ENCODE data around the gene AGAP2.
"Not testable (repeated sequence)": the region's sequence is repeated elsewhere in the genome, so short reads cannot be mapped to it uniquely, and the experiment has no call there.

The AGAP2 gene

GRCh38 chr12:57738661-57739237 is at the start of gene AGAP2:
Gene AGAP2 (minus strand): TSS chr12:57738742. CDS start chr12:57738246, 496 bp downstream.
- DNase-seq: no peak

GRCh38 chr12:57783861-57784260 is 45.3 kb upstream of the AGAP2 start:
- DNase-seq: no peak

GRCh38 chr12:57783466-57783801 is 44.9 kb upstream of the AGAP2 start:
- no peak for DNase-seq

- DNase-seq: peak; percentile 97
Measured at GRCh38 chr12:57782608-57783465, 44.3 kb upstream of the AGAP2 start, which contains the start of gene TSFM. Gene TSFM (plus strand): TSS chr12:57782787. CDS start chr12:57782802, 15 bp downstream.

GRCh38 chr12:57782243-57782607 is 43.7 kb upstream of the AGAP2 start:
- no peak for DNase-seq

GRCh38 chr12:57781801-57782200 is 43.3 kb upstream of the AGAP2 start:
- no peak for DNase-seq

- DNase-seq: no peak
Measured at GRCh38 chr12:57781244-57781643, 42.7 kb upstream of the AGAP2 start.

- DNase-seq: no peak
Measured at GRCh38 chr12:57780284-57780897, 41.8 kb upstream of the AGAP2 start.

GRCh38 chr12:57779736-57780135 is 41.2 kb upstream of the AGAP2 start:
- DNase-seq: no peak

GRCh38 chr12:57777911-57778310 is 39.4 kb upstream of the AGAP2 start:
- DNase-seq: no peak

GRCh38 chr12:57777367-57777766 is 38.8 kb upstream of the AGAP2 start:
- no peak for DNase-seq

- no peak for DNase-seq
Measured at GRCh38 chr12:57776247-57776587, 37.7 kb upstream of the AGAP2 start.

- no peak for DNase-seq
Measured at GRCh38 chr12:57775563-57776246, 37.2 kb upstream of the AGAP2 start.

GRCh38 chr12:57775044-57775443 is 36.5 kb upstream of the AGAP2 start:
- no peak for DNase-seq

GRCh38 chr12:57774634-57775033 is 36.1 kb upstream of the AGAP2 start:
- not testable (repeated sequence) for DNase-seq

- DNase-seq: no peak
Measured at GRCh38 chr12:57772429-57773322, 34.1 kb upstream of the AGAP2 start, which contains the start of gene EEF1AKMT3. Gene EEF1AKMT3 (plus strand): TSS chr12:57772614. CDS start chr12:57772725, 111 bp downstream.

- DNase-seq: peak; percentile 97
Measured at GRCh38 chr12:57771873-57772428, 33.4 kb upstream of the AGAP2 start, which contains the start of gene METTL1. Gene METTL1 (minus strand): TSS chr12:57772105. CDS start chr12:57772083, 22 bp downstream.

GRCh38 chr12:57771236-57771872 is 32.8 kb upstream of the AGAP2 start:
- peak; percentile 93 for DNase-seq

GRCh38 chr12:57770734-57771133 is 32.2 kb upstream of the AGAP2 start:
- DNase-seq: no peak

GRCh38 chr12:57769594-57769993 is 31.1 kb upstream of the AGAP2 start:
- no peak for DNase-seq

GRCh38 chr12:57767876-57768275 is 29.3 kb upstream of the AGAP2 start:
- no peak for DNase-seq
